ENCODE data around the gene SYNE2.
A peak's percentile ranks its signal among the peaks of the same experiment; 100 is the strongest.
"Not testable (repeated sequence)": the region's sequence is repeated elsewhere in the genome, so short reads cannot be mapped to it uniquely, and the experiment has no call there.

The SYNE2 gene

DNA sequence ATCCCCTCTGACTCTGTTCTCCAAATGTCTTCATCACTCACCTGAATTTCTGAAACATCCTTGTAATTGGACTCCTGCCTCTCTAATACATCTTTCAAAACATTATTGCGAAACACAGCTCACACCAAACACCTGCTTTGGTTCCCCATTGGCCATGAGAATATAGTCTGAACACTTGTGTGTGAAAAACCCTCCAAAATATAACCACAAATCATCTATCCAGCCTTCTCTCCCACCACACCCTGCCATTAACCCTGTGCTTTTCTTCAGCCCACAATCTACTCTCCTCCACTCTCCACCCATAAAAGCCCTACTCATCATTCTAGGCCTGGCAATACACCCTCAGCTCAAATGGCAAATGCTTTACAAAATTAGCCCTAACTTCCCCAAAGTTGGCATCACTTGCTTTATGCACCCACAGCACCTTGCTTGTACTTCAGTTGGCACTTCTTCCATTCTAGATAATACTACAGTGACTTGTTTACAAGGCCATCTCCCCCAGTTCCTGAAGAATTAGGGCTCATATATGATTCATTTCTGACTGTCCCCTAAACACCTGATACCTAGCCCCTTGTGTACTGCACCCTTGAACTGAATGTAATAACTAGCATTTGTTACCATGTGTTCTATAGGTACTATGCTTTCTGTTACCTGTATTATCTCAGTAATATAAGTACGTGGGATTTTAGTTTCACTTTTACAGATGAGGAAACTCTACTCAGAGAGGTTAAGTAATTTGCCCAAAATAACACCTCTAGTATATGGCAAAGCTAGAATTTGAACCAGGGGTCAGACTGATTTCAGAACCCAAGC, 17.3 kb downstream of the SYNE2 start:
- peak in 1 of 2 donors; percentile 40 for DNase-seq

DNA sequence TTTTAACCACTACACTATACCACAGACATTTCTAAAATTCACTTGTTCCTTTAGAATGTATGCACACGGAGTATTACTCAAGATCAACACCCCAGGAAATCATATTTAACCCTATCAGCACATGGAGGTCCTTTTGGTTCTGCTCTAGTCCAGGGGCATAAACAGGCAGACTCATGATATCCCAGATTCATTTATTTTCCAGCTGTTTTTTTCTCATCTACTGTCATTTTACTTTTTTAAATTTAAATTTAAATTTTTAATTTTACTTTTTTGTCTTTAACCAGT, 17.9 kb downstream of the SYNE2 start:
- DNase-seq, result not testable (repeated sequence)

DNA sequence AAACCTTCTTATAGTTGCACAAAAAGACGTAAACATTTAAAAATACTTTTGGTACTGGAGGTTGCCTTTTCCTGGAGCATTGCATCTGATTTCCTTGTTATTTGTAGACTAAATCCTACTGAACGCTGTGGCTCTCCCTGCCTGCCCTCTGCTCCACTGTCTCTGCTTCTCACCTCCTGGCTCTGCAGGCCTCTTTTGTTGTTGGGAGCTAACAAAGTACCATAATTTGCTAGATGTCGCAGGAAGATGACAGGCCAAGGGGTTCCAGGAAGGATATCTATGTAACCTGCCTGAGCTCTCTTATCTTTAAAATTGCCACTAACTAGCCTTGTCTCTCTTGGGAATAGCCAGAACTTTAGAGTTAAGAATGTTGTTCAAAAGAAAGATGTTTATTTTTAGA, 21.4 kb downstream of the SYNE2 start:
- DNase-seq, result no peak

DNA sequence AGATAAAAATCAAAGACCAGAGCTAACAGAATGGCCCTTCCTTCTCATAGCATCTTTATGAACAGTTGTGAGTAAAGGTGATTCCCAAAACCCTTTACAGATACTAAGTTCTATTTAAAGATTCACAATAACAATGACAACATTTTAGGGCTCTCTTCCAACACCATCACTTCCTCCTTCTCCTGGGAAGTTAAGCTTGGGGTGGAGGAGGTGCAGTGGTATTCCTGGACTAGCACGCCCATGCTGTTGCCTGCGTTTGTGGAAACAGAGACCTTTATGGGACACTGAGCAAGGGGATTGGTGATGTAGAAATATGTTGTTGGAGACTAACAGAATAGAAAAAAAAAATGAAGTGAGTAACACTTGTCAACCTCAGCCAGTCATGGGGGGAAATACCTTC, 22.5 kb downstream of the SYNE2 start:
- no peak for DNase-seq

DNA sequence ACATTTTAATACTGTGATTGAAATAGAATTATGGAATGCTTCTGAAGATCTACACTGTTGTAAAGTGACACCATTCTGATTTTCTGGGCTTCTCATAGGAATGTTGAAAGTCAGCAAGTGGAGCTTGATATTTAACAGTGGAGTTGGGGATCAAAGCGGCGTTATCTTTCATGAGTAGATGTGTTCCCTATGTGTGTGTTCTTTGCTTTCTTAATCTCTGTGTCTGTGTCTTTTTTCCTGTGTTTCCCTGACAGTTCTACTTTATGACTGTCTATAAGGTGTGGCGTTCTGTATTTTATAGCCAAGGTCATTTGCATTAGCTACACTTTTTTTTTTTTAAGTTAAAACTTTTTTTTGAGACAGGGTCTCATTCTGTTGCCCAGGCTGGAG, 24.7 kb downstream of the SYNE2 start:
- no peak for DNase-seq

DNA sequence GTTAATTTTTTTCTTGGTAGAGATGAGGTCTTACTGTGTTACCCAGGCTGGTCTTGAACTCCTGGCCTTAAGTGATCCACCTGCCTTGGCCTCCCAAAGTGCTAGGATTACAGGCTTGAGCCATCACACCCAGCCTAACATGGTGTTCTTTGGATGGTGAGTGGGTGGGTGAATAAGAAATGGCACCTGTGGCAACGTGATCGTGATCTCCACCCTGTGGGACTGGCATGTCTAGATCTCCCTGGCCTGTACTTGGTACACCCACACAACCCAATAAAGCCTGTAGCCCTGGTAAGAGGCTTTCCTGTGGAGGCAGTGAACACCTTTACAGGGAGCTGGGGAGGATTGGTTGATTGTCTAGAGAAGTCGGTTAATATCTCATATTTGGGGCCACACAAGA, 25.2 kb downstream of the SYNE2 start:
- DNase-seq, result no peak

DNA sequence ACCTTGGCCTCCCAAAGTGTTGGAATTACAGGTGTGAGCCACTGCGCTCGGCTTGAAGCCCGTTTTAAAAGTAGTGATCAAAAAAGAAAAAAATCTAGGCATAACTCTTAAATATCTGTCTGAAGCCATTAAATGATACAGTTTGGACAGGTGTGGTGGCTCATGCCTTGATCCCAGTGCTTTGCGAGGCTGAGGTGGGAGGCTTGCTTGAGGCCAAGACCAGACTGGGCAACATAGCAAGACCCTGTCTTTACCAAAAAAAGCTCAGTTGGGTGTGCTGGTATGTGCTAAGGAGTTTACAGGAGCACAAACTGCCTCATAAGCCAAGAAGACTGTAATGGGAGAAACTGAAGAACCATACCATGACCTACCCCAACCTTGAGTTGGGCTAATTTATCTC, 26.0 kb downstream of the SYNE2 start:
- DNase-seq, result no peak

DNA sequence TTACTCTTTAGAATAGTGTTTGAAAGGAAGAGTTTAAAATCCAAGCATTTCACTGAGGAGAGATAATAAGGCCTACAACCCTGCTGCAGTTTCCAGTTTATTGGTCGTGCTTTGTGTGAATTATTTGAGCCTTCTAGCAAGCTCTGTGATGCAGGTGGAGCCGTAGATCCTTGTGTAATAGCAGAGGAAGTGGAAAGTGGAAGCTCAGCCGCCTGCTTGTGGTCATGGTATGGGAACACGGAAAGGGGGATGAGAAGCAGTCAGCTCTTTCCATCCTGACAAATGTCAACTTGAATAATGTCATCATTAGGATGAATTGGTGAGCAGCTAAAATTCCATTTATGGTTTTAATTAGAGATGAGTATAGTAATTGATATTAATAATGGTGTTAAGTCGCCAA, 29.1 kb downstream of the SYNE2 start:
- no peak for DNase-seq

DNA sequence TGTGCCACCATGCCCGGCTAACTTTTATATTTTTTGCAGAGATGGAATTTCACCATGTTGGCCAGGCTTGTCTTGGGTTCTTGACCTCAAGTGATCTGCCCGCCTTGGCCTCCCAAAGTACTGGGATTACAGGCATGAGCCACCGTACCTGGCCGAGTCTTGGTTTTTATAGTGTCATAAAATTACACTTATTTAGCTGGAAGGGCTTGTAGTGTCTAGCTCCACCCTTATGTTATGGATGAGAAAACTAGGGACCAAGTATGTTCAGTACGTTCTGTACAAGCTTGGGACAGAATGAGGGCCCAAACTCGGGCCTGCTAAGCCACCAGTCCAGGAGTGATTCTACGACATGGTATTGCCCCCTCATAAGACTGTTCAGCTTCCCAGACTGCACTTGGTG, 35.1 kb downstream of the SYNE2 start:
- DNase-seq, result no peak

DNA sequence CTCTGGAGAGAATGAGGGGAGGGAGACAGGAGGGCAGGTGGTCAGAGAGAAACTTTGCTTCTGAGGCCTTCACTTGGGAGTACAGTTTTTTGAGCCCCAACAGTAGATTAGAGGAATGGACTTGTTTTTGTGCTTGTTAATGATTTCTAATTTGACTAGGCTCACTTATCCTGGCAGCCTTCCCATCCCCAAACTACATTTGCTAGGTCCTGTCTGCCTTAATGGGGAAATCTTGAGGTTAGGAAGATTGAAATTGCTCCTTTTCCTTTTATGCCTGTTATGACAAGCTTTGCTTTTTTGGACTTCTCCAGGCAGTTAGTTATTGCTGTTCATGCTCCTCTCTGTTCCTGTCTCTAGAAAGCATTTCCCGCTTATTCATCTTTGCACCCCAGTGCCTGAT, 37.7 kb downstream of the SYNE2 start:
- no peak for DNase-seq

DNA sequence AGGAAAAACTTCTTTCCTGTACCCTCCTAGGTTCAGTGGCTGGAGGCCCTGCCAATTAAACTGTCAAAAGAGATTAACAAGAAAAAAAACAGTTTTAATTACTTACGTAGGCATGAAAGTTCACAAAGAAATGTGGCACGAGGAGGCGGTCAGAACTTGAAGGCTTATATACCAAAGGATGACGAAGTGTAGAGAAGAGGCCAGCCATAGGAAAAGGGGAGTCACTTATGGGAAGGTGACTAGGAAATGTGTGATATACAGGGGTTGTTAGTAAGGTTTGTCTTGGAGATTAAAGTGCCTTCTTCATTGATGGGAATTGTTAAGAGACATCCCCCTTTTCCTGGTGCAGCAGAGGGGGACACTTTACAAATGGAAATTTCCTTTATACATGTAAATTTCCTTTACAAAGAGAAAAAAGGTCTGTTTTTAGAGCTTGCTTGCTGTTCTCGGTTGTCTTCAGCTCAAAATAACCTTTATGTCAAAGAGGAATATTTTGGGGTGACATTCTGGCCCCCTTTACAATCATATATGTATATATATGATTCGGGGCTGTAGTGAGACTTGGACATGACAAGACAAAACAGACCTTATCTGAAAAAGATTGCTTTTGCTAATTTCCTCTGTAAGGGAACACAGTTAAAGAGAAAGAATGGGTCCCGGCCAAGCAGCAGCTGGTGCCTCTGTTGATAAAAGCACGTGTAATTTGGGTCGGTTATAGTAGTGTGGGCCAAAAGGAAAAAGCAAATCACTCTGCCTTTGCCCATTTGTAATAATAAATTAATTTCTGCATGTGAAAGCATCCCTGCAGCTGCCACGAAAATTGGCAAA, 38.6 kb downstream of the SYNE2 start:
- DNase-seq, result no peak

DNA sequence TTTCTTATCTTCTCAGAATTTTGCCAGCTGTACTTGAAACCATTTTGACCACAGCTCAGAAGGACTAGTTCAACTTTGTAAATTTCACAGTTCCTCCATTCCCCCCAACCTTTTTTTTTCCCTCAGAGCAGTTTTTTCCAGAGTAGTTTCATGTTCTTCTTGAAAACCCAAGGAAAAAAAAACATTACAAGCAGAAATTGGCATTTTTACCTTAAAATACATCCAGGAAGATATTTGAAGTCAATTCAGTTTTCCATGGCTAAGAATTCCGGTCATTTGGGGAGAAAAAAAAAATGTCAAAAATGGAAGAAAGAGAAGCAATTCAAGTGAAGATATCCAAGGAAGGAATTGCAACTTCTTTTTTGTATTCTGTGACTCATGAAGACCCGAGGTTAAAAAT, 39.5 kb downstream of the SYNE2 start:
- no peak for DNase-seq

DNA sequence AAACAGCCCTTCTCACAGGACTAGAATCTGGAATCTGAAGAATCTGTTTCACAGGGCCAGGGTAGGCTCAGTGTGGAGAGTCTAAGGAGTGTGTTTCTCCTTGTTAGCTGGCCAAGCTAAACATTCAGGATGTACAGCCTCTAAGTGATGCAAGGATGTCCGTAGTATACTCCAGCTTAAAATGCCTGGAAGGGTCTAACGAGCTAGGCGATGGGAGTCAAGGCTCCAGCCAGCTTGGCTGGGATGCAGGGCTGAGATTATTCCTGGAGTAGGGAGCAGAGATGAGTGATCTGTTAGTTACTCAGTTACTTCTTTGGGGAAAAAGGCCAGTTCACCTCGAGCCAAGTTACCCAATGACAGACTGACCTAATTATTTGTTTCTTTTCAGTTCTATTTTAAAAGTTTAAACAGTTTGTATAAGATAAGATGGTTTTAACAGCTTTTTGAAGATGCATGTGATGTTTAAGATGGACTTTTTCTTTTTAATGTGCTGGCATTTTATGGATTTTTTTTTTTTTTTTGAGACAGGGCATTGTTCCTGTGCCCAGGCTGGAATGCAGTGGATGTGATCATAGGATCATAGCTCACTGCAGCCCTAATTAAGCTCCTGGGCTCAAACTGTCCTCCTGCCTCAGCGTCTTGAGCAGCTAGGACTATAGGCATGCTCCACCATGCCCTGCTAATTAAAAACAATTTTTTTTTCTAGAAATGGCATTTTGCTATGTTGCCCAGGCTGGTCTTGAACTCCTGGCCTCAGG, 41.1 kb downstream of the SYNE2 start:
- no peak for DNase-seq

DNA sequence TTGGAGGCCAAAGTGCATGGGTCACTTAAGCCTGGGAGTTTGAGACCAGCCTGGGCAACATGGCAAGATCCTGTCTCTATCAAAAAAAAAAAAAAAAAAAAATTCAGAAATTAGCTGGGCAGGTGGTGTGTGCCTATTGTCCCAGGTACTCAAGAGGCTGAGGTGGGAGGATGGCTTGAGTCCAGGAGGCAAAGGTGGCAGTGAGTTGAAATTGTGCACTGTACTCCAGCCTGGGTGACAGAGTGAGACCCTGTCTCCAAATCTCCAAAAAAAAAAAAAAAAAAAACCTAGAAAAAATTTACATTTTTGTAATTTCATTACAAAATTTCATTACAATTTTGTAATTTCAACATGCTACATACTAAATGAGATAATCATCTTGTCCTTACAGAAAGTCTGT, 42.7 kb downstream of the SYNE2 start:
- DNase-seq, result no peak

DNA sequence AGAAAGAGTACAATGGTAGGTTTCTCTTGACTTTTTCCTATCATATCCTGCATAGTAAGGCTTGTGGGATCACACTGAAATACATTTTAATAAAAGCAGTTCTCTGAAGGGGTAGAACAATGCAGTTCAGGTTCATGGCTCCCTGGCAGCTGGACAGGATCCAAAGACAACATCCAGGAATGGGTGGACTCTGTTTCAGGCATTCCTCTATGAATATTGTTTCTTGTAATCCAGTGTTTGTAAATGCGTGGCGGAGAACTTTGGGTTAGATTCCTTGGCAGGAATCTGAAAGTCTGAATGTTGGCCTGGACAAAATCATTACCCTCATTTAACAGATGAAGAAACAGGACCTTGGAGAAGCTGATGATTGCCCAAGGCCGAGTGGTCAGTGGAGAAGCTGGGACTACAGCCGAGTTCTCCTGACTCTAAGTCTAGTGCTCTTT, 43.5 kb downstream of the SYNE2 start:
- DNase-seq, result no peak

DNA sequence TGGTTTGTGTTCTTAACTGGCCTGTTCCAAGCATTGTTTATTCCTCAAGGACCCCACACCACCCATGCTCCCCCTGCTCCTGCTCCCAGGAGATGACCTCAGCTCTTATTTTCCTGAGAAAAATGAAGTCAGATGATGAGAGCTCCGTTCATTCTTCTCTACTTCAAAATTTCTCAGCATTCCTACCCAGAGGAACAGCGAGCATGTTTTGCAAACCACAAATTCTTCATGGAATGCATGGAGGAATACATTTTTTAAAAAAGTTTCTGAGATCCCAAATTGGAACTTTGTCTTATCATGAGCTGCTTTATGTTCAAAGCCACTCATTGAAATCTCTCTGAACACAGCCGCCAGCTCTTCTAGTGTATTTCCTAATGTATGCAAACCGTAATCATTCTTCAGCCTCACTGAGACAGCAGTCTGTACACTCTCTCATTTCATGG, 44.9 kb downstream of the SYNE2 start:
- no peak for DNase-seq

DNA sequence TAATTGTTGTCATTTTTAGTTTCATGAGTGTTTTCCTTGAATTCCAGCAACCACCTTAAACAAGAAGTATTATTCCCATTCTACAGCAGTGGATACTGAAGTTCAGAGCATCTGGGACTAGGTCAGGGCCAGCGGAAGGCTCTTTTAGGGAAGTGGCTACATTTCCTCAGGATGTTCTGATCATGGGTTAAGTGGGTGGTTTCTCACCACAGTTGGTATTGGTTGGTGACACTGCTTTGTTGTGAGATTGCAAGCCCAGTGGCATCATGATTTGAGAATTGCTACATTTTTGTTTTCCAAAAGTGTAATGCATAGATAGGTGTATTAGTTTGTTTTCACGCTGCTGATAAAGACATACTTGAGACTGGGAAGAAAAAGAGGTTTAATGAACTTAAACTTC, 47.1 kb downstream of the SYNE2 start:
- DNase-seq, result peak; percentile 11 to 37

DNA sequence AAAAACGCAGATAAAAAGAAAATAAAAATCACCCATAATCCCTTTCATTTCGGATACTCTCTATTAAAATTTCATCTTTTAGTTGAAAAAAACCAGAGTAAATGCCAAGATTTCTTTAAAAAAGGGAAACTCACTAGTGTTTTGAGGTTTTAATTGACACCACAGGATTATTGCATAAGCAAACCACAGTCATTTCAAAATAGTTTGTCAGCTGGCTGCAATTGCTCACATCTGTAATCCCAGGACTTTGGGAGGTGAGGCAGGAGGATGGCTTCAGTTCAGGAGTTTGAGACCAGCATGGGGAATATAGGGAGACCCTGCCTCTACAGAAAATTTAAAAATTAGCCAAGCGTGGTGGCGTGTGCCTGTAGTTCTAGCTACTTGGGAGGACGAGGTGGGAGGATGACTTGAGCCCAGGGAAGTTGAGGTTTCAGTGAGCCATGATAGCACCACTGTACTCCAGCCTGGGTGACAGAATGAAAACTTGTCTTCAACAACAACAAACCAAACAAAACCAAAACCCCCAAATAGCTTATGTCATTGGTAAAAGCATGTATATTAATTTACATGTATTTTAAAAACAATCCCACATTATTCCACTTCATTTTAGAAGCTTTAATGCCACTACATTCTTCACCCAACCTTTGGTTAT, 48.8 kb downstream of the SYNE2 start:
- peak in 1 of 2 donors; percentile 16 for DNase-seq

DNA sequence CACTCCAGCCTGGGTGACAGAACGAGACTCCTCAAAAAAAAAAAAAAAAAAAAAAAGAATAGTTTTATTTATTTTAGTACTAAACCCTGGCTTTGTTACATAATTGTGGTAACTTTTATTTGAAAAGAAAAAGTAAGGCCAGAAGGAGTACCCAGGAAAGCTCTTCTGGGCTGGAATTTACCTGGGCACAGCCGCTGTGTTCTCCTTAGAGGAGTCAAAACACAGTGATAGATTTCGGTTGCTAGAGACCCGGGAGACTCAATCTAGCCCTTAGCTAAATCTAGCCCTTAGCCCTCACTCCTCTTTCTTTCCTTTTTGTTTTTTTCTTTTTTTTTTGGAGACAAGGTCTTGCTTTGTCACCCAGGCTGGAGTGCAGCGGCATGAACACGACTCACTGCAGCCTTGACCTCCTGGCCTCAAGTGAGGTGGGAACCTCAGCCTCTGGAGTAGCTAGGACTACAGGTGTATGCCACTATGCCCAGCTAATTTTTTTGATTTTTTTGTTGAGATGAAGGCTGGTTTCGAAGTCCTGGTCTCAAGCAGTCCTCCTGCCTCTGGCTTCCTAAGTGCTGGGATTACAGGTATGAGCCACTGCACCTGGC, 49.7 kb downstream of the SYNE2 start:
- DNase-seq, result no peak

DNA sequence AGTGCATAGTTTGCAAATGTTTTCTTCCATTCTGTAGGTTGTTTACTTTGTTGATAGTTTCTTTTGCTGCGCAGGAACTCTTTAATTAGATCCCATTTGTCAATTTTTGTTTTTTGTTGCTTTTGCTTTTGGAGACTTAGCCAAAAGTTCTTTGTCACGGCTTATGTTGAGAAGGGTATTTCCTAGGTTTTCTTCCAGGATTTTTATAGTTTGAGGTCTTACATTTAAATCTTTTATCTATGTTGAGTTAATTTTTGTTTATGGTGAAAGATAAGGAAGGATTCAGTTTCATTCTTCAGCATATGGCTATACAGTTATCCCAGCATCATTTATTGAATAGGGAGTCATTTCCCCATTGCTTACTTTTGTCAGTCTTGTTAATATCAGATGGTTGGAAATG, 51.9 kb downstream of the SYNE2 start:
- DNase-seq, result no peak

DNA sequence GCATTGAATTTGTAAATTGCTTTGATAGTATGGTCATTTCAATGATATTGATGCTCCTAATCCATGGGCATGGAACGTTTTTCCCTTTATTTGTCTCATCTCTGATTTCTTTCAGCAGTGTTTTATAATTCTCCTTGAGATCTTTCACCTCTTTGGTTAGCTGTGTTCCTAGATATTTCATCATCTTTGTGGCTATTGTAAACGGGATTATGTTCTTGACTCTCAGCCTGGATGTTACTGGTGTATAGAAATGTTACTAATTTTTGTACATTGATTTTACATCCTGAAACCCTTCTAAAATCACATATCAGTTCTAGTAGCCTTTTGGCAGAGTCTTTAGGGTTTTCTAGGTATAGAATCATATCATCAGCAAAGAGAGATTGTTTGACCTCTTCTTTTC, 52.6 kb downstream of the SYNE2 start:
- DNase-seq, result no peak

DNA sequence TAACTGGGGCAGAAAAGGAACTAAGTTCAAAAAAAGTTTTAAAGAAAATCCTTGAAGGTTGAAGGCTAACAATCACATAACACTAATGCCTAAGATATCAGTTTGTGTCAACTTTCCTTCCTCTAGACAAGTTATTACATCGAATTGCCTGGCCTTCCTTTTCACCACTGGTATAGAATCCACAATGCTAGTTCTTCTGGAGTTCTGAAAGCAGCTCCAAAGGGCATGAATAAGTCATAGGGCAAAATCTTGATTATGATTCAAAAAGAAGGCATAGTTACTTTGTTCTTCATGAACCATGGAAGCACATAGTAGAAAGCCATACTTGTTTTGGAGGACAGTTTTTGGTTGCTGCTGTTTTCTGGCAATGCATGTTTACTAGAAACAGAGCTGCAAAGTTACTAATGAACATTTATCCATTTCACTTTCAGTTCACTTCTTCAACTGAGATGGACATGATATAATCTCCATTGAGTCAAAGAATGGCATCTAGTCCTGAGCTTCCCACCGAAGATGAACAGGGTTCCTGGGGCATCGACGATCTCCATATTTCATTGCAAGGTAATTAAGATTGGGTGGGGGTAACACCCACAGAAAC, 56.0 kb downstream of the SYNE2 start:
- DNase-seq, result peak in 1 of 2 donors; percentile 31

Measured in CD4-positive, alpha-beta T cell treated with Interferon alpha-2 for 1 hour (primary cell).